HG02798 (cell line): ENCODE measurements around the gene ADAMTS14.
"Not testable (repeated sequence)": the region's sequence is repeated elsewhere in the genome, so short reads cannot be mapped to it uniquely, and the experiment has no call there.

Experiments
- ATAC-seq: cut with Tn5 transposase; IDR thresholded peaks from one replicate; pipeline ENCODE4 v1.9.1; 2021; ENCODE audit warnings: mild to moderate bottlenecking; ENCODE audit not compliant: unreplicated experiment, poor library complexity

Gene ADAMTS14

GRCh38 chr10:70765794-70766594 is 93.7 kb downstream of the ADAMTS14 start:
- no peak for ATAC-seq

- not testable (repeated sequence) for ATAC-seq
These were observed 95.8 kb downstream of the ADAMTS14 start for GRCh38 chr10:70768026-70768685.

GRCh38 chr10:70769121-70769520 is 96.8 kb downstream of the ADAMTS14 start:
- no peak for ATAC-seq

- ATAC-seq: no peak
These were observed 97.7 kb downstream of the ADAMTS14 start for GRCh38 chr10:70770001-70770400.

- not testable (repeated sequence) for ATAC-seq
These were observed 98.2 kb downstream of the ADAMTS14 start for GRCh38 chr10:70770516-70770915.

GRCh38 chr10:70771311-70772194 is 99.2 kb downstream of the ADAMTS14 start:
- no peak for ATAC-seq

GRCh38 chr10:70772627-70773026 is 100.3 kb downstream of the ADAMTS14 start:
- ATAC-seq: no peak

GRCh38 chr10:70773461-70773860 is 101.2 kb downstream of the ADAMTS14 start:
- ATAC-seq: no peak

GRCh38 chr10:70773965-70774809 is 101.9 kb downstream of the ADAMTS14 start:
- ATAC-seq: no peak

GRCh38 chr10:70774810-70775678 is 102.7 kb downstream of the ADAMTS14 start:
- ATAC-seq: no peak

GRCh38 chr10:70775679-70776454 is 103.6 kb downstream of the ADAMTS14 start:
- ATAC-seq: no peak

- ATAC-seq: no peak
These were observed 104.2 kb downstream of the ADAMTS14 start for GRCh38 chr10:70776455-70777005.

GRCh38 chr10:70777063-70777875 is 105.0 kb downstream of the ADAMTS14 start:
- no peak for ATAC-seq

- ATAC-seq: no peak
These were observed 106.1 kb downstream of the ADAMTS14 start for GRCh38 chr10:70778267-70778924.

- no peak for ATAC-seq
These were observed 106.8 kb downstream of the ADAMTS14 start for GRCh38 chr10:70779088-70779487.

- ATAC-seq: no peak
These were observed 107.4 kb downstream of the ADAMTS14 start for GRCh38 chr10:70779511-70780369.
